Measurements from ENCODE around the gene CRIM1.

Gene CRIM1

DNA sequence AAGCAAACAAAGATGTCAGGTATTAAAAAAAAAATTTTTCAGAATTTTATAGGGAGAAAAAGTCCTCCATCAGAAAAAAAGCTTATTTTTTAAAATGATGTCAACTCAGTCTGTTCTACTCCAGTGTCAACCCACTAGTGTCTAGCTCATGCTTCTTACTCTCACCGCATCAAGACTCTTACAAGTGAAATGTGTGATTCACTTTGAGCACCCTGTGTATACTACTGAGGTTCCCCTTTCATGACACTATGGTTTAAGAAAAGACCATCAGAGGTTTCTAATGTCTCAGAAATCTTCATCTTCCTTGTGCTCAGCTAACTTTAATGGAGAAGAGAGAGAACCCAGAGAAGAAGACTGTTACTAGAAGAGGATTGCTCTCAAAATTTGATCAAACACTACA, 199.0 kb downstream of the CRIM1 start:
- no peak for DNase-seq (ENCODE audit: low read depth)

DNA sequence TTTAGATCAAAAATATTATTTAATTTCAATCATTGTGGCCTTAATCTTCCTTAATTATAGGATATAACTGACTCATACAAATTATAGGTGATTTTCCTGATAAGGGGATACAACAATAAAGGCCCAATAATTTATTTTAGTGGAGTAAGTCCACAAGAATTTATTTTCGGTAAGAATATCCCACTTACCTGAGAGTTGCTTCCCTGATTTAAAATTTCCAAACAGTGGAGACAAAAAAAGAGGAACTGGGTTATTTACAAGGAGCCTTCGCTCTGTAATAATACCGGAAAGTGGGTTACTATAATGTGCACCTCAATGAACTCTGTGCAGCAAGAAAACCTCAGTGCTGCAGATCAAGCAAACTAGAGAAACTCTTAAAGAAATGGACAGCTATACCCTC, 200.2 kb downstream of the CRIM1 start:
- no peak for DNase-seq (ENCODE audit: low read depth)

DNA sequence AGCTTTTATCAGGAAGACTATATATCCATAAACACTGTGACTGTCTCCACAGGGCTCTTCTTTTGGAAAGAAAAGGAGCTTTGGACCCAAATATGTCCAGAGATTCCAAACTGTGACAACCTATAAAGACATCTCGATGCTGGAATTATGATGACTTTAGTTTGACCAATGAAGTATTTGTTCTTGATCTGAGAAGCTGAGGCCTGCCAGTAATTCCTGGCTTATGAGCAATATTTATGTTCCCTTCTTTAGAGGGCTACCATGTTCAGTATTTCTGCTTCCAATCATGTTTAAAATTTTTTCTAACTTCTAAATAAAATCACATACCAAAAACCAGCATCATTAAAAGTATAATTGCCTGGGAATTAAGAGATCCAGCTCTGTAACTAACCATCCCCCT, 201.3 kb downstream of the CRIM1 start:
- peak; percentile 9 for DNase-seq (ENCODE audit: low read depth)

DNA sequence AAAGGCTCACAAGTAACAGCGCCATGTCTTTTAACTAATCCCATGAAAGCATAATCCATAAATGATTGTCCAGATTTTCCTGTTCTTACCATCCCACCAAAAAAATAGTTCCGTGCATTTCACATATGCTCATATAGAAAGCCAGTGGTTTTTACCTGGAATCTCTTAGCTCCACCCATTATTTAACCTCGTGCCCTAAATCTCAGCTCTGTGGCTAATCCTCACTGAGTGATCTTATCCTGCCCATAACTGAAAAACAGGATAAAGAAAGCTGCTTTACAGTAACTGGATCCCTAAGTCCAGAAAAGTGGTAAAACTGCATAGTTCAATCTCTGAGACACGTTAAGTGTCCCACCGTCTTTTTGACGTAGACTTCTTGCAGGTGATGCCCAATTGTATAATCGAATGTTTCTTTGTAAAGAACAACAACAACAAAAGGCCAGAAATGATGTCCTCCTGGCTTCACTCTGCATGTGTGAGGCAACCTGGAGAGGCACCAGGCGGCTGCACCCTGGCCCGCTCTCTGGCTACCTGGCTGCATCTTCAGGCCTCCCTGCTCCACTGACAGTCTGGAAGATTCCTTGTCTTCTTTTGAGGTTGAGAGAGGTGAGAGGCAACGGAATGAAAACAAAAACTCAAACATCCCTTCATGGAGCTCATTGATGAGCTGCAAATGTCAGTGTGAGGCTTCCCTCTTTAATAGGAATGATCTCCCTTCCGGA, 203.8 kb downstream of the CRIM1 start:
- no peak for DNase-seq (ENCODE audit: low read depth)

DNA sequence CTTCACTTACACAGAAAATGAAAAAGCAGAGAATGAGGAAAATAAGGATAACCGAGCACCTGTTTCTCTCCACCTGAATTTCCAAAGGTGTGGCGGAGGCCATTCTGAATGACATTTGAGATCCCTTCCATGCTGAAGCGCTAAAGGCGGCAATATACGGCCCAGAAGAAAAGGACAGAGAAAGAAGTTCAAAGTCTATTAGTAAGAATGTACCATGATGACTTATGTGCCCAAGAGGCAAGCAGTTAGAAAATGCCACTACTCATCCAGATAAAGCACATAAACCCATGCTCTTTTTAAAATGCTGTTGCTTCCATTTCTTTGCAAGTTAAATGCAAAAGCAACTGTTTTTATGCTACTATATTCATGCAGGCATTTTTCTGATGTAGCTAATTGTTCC, 205.1 kb downstream of the CRIM1 start:
- DNase-seq (ENCODE audit: low read depth), result no peak

DNA sequence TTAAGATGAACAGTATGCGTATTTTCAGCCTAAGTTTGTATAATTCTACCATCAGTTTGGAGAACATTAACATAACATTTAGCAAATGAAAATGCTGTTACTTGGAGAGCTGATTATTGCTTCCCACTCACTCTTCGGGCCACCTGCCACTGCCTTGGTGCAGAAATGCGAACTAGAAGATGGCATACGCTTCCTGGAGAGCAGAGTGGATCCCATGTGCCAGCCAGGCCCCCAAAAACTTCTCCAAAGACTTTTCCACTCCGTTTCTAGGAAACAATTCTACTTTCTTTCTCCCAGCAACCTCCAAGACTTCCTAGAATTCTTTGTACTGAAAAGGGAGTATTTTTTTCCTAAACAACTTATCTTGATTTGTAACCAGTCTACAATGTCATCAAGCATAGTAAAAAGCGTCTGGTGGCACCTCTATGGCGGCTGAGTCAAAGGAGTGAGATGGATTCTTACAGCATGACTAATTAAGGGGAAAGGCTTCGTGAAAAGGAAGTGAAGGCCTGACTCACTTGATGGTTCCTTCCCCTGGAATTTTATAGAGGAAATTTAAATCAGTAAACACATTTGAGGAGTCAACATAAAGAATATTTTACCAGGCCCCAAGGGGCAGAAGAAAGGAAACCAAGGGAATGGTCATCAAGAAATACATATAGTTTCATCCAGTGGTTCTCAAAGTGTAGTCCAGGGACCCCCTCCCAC, 205.8 kb downstream of the CRIM1 start:
- DNase-seq (ENCODE audit: low read depth), result peak; percentile 53

DNA sequence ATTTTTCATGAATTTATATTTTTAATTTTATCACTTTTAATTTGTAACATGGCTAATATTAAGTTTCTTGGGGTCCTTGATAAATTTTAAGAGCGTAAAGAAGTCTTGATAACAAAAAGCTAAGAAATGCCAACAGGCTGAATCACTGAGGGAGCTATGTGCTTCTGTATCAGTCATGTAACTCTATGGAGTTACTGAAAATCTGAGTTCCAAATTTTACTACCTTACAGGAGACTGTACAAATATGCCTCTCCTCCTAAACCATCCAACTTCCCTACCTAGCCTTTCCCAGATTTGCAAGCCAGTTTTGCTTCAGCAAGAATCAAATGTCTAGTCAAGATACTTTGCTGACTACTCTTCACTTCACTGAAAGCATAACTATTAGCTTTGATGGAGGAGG, 206.7 kb downstream of the CRIM1 start:
- DNase-seq (ENCODE audit: low read depth), result no peak

DNA sequence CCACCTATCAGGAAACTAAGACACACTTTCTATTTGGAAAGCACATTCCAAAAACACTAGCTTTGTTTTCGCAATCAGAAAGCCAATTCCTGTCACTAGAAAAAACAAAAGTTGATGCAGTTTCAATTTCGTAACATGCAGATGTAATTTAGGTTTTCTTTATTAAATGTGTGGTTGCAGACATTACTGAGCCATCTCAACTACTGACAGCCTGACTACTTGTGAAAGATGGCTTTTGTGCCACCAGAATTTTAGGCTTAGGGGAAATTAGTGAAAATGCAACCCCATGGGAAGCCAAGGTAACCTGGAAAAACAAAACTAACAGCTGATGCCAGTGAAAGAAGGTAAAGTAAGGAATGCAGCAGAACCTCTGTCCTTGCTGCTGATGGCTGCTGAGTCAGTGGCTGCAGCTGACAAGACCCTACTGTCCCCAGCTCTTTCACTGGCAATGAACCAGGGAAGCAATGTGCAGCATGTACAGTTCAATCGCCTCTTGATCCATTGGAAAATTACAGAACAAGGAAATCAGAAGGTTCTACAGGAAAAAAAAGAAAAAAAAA, 207.5 kb downstream of the CRIM1 start:
- DNase-seq (ENCODE audit: low read depth), result peak; percentile 17

DNA sequence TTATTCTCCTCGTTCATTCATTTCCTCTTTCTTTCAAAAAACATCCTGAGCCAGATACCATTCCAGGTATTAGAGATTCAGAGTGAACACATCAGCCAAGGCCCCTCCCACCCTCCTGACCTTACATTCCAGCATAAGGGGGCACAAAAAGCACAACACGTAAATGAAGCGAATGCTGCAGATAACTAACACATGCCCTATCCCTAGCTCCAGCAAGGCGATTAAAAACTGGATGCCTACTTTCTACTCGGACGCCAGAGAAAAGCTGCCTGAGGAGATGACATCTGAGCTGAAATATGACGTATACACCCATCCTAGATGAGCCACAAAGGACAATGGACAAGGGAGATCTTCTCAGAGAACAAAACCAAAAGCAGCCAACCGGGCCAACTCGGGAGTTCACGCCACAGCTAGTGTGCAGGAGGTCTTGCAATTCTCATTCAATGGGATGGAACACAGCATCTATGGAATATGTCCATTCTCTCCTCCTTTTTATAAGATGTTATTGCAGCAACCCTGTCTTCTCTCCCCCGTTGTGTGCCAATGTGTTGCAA, 208.9 kb downstream of the CRIM1 start:
- no peak for DNase-seq (ENCODE audit: low read depth)

DNA sequence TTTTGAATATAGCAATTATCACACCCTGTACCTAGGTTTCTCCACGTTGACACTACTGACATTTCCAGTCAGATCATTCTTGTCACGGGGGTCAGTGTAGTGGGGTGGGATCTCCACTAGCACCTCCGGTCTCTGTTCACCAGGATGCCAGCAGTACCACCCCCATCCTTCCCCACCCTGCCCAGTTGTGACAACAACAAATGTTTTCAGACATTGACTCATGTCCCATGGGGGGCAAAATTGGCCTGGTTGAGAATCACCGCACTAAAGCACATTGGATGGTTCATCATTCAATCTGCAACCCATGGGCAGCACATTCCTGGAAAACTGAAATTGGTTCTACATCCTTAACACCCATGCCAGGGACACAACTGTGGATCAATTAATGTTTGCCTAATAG, 210.1 kb downstream of the CRIM1 start:
- DNase-seq (ENCODE audit: low read depth), result no peak

DNA sequence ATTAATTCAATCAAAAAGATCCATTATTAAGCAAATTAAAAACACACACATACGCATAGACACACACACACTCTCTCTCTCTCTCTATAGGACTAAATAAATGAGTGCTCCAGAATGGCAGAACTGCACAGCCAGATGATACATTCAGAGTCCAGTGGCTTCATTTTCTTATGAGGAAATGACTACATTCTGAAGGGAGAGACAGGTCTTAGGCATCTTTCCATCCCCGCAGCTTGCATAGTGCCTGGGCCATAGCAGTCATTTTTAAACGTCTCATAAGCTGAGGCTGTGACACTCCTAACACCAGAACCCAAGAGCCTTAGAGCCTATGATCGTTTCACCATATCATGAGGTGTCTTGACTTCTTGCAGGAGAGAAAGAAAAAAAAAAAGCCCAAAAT, 211.3 kb downstream of the CRIM1 start:
- no peak for DNase-seq (ENCODE audit: low read depth)

DNA sequence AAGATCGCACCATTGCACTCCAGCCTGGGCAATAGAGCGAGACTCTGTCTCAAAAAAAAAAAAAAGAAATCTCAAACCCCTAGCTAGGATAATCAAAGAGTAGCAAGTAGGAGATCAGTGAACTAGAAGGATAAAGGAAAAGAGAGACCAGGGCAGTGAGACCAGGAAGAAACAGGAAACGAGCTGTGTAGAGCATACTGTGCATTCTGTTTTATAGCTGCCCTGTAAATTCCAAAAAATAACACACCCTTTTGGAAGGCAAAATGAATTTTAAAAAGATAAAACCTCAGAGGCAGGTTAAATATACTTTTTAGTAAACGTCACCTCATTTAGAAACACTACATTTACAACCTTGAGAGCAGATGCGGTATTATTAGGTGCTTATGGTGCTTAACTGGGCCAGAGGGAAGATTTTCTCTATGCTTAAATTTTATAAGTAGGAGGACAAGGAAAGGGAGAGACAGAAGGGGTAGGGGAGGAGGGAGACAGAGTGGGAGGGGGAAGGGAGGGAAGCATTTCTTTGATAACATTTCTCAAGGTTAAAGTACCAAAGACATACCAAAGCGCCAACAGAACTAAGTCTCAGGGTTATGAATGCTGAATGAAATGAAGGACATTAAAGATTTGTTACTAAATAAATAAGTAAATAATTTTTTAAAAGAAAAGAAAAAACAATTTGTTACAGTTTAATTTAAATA, 212.3 kb downstream of the CRIM1 start:
- no peak for DNase-seq (ENCODE audit: low read depth)

DNA sequence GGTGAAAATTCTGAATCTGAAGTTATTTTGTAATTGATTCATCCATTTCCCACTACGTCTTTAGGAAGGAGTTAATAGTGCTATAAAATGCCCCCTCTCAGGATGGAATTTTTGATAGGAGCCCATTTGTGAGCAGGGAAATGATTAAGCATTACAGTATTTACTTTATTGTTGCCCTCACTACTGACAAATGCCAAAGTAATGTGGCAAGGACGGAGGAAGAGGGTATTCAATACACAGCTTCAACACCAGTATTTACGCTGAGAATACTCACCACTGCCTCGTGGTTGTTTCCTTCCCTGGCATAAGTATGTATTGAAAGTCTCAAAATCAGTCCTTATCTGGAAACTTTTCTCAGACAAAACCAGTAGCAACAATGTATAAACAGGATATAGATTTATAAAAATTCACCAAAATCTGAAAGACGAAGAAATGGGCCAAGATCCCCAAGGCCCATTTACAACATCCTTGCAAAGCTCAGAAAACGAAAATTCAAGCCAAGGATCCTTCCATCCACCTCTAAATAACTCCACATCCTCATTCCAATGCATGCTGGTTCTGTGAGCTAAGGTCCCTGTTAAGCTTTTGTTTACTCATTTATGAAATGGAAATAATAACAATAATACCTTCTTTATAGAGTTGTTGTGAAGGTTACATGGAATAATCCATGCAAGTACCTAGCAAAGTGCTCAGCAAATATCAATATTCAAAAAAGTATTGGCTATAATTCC, 213.1 kb downstream of the CRIM1 start:
- no peak for DNase-seq (ENCODE audit: low read depth)

DNA sequence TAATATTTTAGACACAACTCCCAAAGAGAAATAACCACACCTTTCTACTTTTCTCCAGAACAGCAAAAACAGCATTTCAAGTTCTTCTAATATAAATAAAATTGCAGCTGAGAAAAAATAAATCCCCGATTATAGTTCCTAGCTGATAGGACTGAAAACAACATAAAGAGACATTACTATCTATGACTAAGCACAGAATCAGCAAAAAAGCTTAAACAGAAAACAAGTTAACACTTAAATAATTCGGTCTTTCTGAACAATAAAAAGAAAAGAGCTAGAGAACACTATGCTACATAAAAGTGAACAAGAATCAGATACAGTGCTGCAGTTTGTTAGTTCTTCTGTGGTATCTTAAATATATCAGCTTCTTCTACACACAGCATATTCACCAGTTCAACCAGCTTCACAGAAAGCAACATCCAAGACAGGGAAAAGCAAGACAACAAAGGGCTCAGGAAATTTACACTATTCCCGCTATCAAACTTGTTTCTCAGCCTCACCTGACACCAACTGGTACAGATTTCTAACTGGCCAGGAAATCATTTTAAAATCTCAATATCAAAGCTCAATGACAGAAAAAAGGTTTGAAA, 213.8 kb downstream of the CRIM1 start:
- no peak for DNase-seq (ENCODE audit: low read depth)

DNA sequence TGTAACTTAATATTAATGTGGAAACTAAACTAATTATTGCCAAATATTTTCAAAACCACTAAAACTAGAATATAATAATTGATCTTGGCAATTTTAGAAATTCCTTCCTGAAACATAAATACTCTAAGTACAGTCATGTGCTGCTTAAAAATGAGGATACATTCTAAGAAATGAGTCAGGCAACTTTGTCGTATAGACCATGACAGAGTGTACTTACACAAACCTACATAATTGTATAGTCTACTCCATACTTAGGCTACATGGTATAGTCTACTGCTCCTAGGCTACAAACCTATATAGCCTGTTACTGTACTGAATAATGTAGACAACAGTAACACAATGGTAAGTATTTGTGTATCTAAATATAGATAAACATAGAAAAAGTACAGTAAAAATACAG, 214.8 kb downstream of the CRIM1 start:
- DNase-seq (ENCODE audit: low read depth), result no peak

DNA sequence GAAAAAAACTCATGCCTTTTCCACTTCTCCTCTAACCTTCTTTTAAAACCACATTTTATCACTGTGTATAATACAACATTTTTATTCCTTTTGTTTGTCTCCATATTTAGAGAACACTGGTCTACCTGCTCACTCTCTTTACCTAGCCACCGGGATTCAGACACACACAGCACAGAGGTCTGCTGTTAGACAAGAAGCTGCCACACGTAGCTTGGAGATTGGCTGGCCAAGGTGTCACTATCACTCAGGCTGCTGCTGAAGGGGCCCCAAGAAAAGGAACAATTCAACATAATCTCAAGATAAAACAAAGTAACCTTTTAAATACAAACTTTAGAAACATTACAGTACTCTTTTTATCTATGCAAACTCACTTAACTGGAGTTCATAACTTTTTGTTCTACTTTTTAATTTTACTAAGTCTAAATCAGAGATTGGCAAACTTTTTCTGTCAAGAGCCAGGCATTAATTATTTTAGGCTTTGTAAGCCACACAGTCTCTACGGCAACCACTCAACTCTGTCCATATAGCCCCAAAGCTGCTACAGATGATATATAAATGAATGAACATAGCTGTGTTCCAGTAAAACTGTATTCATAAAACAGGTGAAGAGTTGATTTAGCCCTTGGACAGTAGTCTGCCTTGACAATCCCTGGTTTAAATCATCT, 216.6 kb downstream of the CRIM1 start:
- no peak for DNase-seq (ENCODE audit: low read depth)

DNA sequence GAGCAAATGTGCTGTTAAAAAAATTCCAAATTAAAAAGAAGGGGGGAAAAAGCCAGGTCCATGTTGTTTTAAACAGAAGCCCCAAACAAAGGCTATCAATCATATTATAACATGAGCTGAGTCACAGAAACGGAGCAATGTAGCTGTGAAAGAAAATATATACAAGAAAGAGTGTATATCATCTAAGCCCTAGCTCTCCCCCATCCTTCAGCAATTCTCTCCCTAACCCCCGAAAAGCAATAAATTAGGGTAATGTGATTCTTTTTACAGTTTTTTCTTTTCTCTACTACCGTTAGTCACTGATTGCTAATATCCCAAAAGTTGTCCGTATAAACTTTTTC, 217.1 kb downstream of the CRIM1 start:
- DNase-seq (ENCODE audit: low read depth), result no peak

DNA sequence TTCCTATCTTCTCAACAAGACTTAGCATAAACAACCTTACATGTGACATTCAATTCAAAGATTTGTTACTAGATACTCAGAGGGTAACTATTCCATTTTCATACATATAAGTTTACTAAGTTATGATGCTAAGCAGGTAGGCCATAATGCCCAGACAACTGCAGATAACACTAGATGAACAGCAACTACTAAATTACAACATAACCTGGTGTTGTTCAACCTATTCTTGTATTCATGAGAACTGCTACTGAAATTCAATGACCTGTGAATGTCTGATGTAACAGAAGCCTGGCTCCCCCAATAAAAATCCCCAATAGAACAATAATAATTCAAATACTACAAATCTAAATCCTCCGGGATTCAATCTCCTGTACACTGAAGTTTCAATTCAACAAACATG, 217.6 kb downstream of the CRIM1 start:
- DNase-seq (ENCODE audit: low read depth), result no peak

DNA sequence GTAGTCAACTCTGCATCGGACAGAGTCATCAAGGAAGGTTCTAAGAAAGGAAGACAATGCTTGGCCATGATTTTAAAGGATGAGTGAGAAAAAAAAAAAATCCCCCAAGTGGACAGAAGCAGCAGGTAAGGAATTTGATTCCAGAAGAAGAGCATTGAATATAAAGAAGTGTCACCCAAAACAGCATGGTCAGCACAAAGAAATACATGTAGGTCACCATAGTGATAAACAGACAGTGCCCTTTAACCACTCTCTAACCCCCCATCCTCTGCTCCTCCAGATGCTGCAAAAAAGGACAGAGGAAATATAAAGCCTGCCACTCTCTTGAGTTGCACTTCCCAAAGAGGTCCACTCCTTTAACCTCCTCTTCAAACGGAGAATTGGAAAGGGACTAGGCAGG, 219.0 kb downstream of the CRIM1 start:
- no peak for DNase-seq (ENCODE audit: low read depth)

DNA sequence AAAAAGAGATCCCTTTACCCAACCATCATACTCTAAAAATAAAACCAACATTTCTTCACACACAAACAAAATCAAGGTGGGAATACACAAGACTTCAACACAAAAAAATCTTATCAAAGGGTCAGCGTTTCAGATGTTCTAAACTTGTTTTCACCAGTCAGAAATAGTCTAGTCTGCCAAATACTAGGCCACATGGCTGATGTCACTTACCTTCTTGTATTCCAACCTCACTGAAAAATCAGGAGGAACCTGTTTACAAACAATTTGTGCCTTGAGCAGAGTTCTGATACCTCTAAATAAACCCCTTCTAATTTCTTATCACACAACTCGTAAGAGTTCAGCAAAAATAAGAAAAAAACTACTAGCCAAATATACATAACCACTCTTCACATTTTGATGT, 222.3 kb downstream of the CRIM1 start:
- DNase-seq (ENCODE audit: low read depth), result no peak

Data from fibroblast of the conjunctiva (primary cell).